Measurements from ENCODE around the gene C19orf33.

C19orf33 gene

GRCh38 chr19:38280030-38280921, 23.8 kb upstream of the C19orf33 start:
- no peak for DNase-seq

- DNase-seq: no peak
Measured at GRCh38 chr19:38281811-38282566, 22.1 kb upstream of the C19orf33 start.

GRCh38 chr19:38283271-38283670, 20.8 kb upstream of the C19orf33 start:
- DNase-seq: no peak

- DNase-seq: no peak
Measured at GRCh38 chr19:38284422-38284821, 19.6 kb upstream of the C19orf33 start.

GRCh38 chr19:38285567-38285966, 18.5 kb upstream of the C19orf33 start:
- DNase-seq: no peak

GRCh38 chr19:38287604-38288003, 16.4 kb upstream of the C19orf33 start:
- DNase-seq: no peak

GRCh38 chr19:38288123-38288855, 15.8 kb upstream of the C19orf33 start:
- no peak for DNase-seq

- no peak for DNase-seq
Measured at GRCh38 chr19:38289955-38290354, 14.1 kb upstream of the C19orf33 start.

- DNase-seq: no peak
Measured at GRCh38 chr19:38290631-38291147, 13.4 kb upstream of the C19orf33 start.

- DNase-seq: no peak
Measured at GRCh38 chr19:38291855-38292254, 12.2 kb upstream of the C19orf33 start.

- DNase-seq: no peak
Measured at GRCh38 chr19:38293281-38293680, 10.8 kb upstream of the C19orf33 start.

GRCh38 chr19:38294090-38294489, 10.0 kb upstream of the C19orf33 start:
- no peak for DNase-seq

- no peak for DNase-seq
Measured at GRCh38 chr19:38298821-38299680, 5.0 kb upstream of the C19orf33 start.

- DNase-seq: no peak
Measured at GRCh38 chr19:38304352-38304865, 358 bp downstream of the C19orf33 start.

- DNase-seq: no peak
Measured at GRCh38 chr19:38304866-38305429, 897 bp downstream of the C19orf33 start.

- DNase-seq: no peak
Measured at GRCh38 chr19:38306236-38306635, 2.2 kb downstream of the C19orf33 start.

GRCh38 chr19:38307076-38307475, 3.0 kb downstream of the C19orf33 start:
- no peak for DNase-seq

GRCh38 chr19:38307597-38307996, 3.5 kb downstream of the C19orf33 start:
- DNase-seq: no peak

- DNase-seq: no peak
Measured at GRCh38 chr19:38308006-38308766, 4.1 kb downstream of the C19orf33 start.

- DNase-seq: no peak
Measured at GRCh38 chr19:38308926-38309614, 5.0 kb downstream of the C19orf33 start.
